NCI-H446 (cell line): ENCODE measurements around the gene RBM10.
A peak's percentile ranks its signal among the peaks of the same experiment; 100 is the strongest.

ENCODE experiments used
- DNase-seq, 2 experiments: peaks; one replicate each; lab custom pipeline; 2025; lab: John Stamatoyannopoulos, UW

RBM10 gene

GRCh38 chrX:47194194-47194787 lies 49.3 kb downstream of the RBM10 start:
- peak in 1 of 2 experiments; percentile 3 for DNase-seq

GRCh38 chrX:47196098-47196497 lies 51.1 kb downstream of the RBM10 start:
- no peak for DNase-seq

GRCh38 chrX:47197526-47197925 lies 52.5 kb downstream of the RBM10 start:
- no peak for DNase-seq

- no peak for DNase-seq
Observed at GRCh38 chrX:47198026-47198686, 53.1 kb downstream of the RBM10 start.

- no peak for DNase-seq
Observed at GRCh38 chrX:47198687-47199080, 53.7 kb downstream of the RBM10 start.

GRCh38 chrX:47199286-47199685 lies 54.3 kb downstream of the RBM10 start:
- no peak for DNase-seq

GRCh38 chrX:47200385-47201150 lies 55.5 kb downstream of the RBM10 start:
- no peak for DNase-seq

GRCh38 chrX:47201345-47201944 lies 56.4 kb downstream of the RBM10 start:
- no peak for DNase-seq

- DNase-seq: no peak
Observed at GRCh38 chrX:47202316-47202715, 57.3 kb downstream of the RBM10 start.

- DNase-seq: no peak
Observed at GRCh38 chrX:47202877-47203276, 57.9 kb downstream of the RBM10 start.

- no peak for DNase-seq
Observed at GRCh38 chrX:47204970-47205369, 59.9 kb downstream of the RBM10 start.

GRCh38 chrX:47206316-47206715 lies 61.3 kb downstream of the RBM10 start:
- no peak for DNase-seq

- no peak for DNase-seq
Observed at GRCh38 chrX:47208108-47208507, 63.1 kb downstream of the RBM10 start.

GRCh38 chrX:47209508-47210238 lies 64.7 kb downstream of the RBM10 start:
- no peak for DNase-seq

- DNase-seq: no peak
Observed at GRCh38 chrX:47210661-47211425, 65.8 kb downstream of the RBM10 start.

- DNase-seq: no peak
Observed at GRCh38 chrX:47212381-47213293, 67.6 kb downstream of the RBM10 start.

GRCh38 chrX:47214435-47215077 lies 69.5 kb downstream of the RBM10 start:
- DNase-seq: no peak

- DNase-seq: no peak
Observed at GRCh38 chrX:47215291-47215900, 70.4 kb downstream of the RBM10 start.

- DNase-seq: no peak
Observed at GRCh38 chrX:47216393-47216925, 71.4 kb downstream of the RBM10 start.
